OCI-LY7 (cell line): ENCODE measurements around the gene ADAM12. TPM values are rescaled to one million over a fixed set of nuclear protein-coding genes. Genes with fewer than 3 reads are reported as not detected.

Experiments used
- BruUV-seq: library from RNA; stranded (reverse); fragments of 400-500 nt; replicated peaks from 2 replicates; lab custom pipeline; 2021; lab: Mats Ljungman, UMichigan
- CTCF ChIA-PET: fragments of 300-600 bp; sonication (Branson Sonifier 250); formaldehyde crosslinking; loops from one replicate; lab custom pipeline; 2022; ENCODE audit warnings: antibody characterized with exemption; ENCODE audit not compliant: unreplicated experiment; lab: Charles Lee
- POLR2A ChIA-PET: fragments of 300-600 bp; sonication (Branson Sonifier 250); formaldehyde crosslinking; loops from one replicate; lab custom pipeline; 2022; ENCODE audit warnings: antibody characterized with exemption; lab: Charles Lee
- DNase-seq: peaks from one replicate; pipeline ENCODE4 v3.0.0-alpha.2; 2015; ENCODE audit warnings: low spot score
- H2AFZ ChIP-seq: fragments of 200-600 bp; sonication (generic), shearing (Covaris generic); 2 replicates; pipeline ENCODE4 v1.6.1; 2014; ENCODE audit warnings: mild to moderate bottlenecking, antibody characterized with exemption, low read length, moderate library complexity
- H3K27ac ChIP-seq: fragments of 200-600 bp; sonication (generic); 2 replicates; pipeline ENCODE4 v1.5.1; 2014; ENCODE audit warnings: mixed run types, low read depth, mild to moderate bottlenecking, moderate library complexity, low read length, inconsistent platforms; ENCODE audit not compliant: poor library complexity, severe bottlenecking
- H3K36me3 ChIP-seq: fragments of 200-600 bp; sonication (generic); 2 replicates; pipeline ENCODE4 v1.6.1; 2014; ENCODE audit warnings: mild to moderate bottlenecking, antibody characterized with exemption, low read length, moderate library complexity, mixed read lengths; ENCODE audit not compliant: insufficient read depth
- H3K4me1 ChIP-seq: fragments of 200-600 bp; sonication (generic); 2 replicates; pipeline ENCODE4 v1.5.1; 2014; ENCODE audit warnings: mild to moderate bottlenecking, low read length; ENCODE audit not compliant: insufficient read depth, poor library complexity, severe bottlenecking
- H3K4me2 ChIP-seq: fragments of 200-600 bp; sonication (generic); 2 replicates; pipeline ENCODE4 v1.6.1; 2014; ENCODE audit warnings: mild to moderate bottlenecking, low read length
- H3K4me3 ChIP-seq: fragments of 200-600 bp; sonication (generic); 2 replicates; pipeline ENCODE4 v1.5.1; 2014; ENCODE audit warnings: mild to moderate bottlenecking, low read depth, low read length; ENCODE audit not compliant: poor library complexity, severe bottlenecking
- H3K79me2 ChIP-seq: fragments of 200-600 bp; sonication (generic); 2 replicates; pipeline ENCODE4 v1.6.1; 2016; ENCODE audit warnings: low read depth, mild to moderate bottlenecking, low read length, moderate library complexity, mixed read lengths; ENCODE audit not compliant: insufficient read depth
- H3K9me2 ChIP-seq: fragments of 200-600 bp; sonication (generic); 2 replicates; pipeline ENCODE4 v1.6.1; 2016; ENCODE audit warnings: mild to moderate bottlenecking, low read length, mixed read lengths; ENCODE audit not compliant: insufficient read depth
- H3K9me3 ChIP-seq: fragments of 200-600 bp; sonication (generic); 2 replicates; pipeline ENCODE4 v1.6.1; 2014; ENCODE audit warnings: mild to moderate bottlenecking, mixed run types, low read length, mixed read lengths
- H4K20me1 ChIP-seq: fragments of 200-600 bp; sonication (generic); 2 replicates; pipeline ENCODE4 v1.6.1; 2014; ENCODE audit warnings: mild to moderate bottlenecking, antibody characterized with exemption, low read length, moderate library complexity, mixed read lengths; ENCODE audit not compliant: insufficient read depth
- EZH2phosphoT487 ChIP-seq: fragments of 200-600 bp; sonication (generic); IDR thresholded peaks from 2 replicates; pipeline ENCODE4 v1.6.1; 2018; ENCODE audit warnings: low read depth, borderline replicate concordance, mild to moderate bottlenecking, mixed run types, antibody characterized with exemption, low read length, moderate library complexity, mixed read lengths
- intact Hi-C: fragments of 100-400 bp; cut with micrococcal nuclease; formaldehyde crosslinking; loops from one replicate; pipeline ENCODE4 v1.10.0; 2022; ENCODE audit not compliant: unreplicated experiment
- total RNA-seq, 2 experiments: library from RNA; depleted of rRNA in 1 of 2; stranded (reverse); fragments of >200 nt in 1 of 2; shearing (Covaris generic) in 1 of 2; gene quantifications; 2 replicates each; pipeline ENCODE4 v1.2.3, GENCODE V29; 2014 to 2022
- TF ChIP-seq, protein P1 (sequence below): fragments of 200-600 bp; sonication (generic); conservative IDR thresholded peaks from 2 replicates; pipeline ENCODE4 v1.5.1; 2014; ENCODE audit warnings: mild to moderate bottlenecking, antibody characterized with exemption, low read length, moderate library complexity, mixed read lengths

Gene ADAM12
- total RNA-seq, 2 experiments from 2014 or later: 0.06 TPM; not detected in 1

DNA sequence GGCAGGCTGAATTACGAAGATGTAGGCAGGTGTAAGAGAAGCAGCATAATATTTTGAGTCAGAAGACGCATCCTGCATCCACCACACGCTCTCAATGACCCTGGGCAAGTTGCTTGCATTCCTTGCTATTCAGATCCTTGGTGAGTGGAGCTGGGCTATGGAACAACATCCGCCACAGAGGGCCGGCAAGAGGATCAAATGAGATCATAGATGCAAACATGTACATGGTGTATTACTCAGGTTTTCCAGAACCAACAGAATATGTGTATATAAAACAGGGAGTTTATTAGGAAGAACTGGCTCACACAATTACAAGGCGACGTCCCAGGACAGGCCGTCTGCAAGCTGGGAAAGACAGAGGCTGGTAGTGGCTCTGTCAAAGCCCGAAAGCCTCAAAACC, 51.5 kb downstream of the ADAM12 start:
- H3K4me2 ChIP-seq: no peak overlapping the region
- TF ChIP-seq, protein P1, sequence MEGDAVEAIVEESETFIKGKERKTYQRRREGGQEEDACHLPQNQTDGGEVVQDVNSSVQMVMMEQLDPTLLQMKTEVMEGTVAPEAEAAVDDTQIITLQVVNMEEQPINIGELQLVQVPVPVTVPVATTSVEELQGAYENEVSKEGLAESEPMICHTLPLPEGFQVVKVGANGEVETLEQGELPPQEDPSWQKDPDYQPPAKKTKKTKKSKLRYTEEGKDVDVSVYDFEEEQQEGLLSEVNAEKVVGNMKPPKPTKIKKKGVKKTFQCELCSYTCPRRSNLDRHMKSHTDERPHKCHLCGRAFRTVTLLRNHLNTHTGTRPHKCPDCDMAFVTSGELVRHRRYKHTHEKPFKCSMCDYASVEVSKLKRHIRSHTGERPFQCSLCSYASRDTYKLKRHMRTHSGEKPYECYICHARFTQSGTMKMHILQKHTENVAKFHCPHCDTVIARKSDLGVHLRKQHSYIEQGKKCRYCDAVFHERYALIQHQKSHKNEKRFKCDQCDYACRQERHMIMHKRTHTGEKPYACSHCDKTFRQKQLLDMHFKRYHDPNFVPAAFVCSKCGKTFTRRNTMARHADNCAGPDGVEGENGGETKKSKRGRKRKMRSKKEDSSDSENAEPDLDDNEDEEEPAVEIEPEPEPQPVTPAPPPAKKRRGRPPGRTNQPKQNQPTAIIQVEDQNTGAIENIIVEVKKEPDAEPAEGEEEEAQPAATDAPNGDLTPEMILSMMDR: no peak
- intact Hi-C loops: no loop called here
- H3K9me2 ChIP-seq: no peaks in the 10 kb centered on the region
- CTCF ChIA-PET: no interaction called here
- BruUV-seq: no TSS peak
- no peaks in the 10 kb centered on the region for H3K79me2 ChIP-seq
- no peaks in the 10 kb centered on the region for H3K9me3 ChIP-seq
- POLR2A ChIA-PET: no interaction called here
- H3K36me3 ChIP-seq: no peaks in the 10 kb centered on the region
- no peak overlapping the region for H3K4me3 ChIP-seq
- H2AFZ ChIP-seq: no peak overlapping the region
- H3K27ac ChIP-seq: no peak overlapping the region
- no peak for DNase-seq
- no peaks in the 10 kb centered on the region for H4K20me1 ChIP-seq
- H3K4me1 ChIP-seq: no peaks in the 10 kb centered on the region

DNA sequence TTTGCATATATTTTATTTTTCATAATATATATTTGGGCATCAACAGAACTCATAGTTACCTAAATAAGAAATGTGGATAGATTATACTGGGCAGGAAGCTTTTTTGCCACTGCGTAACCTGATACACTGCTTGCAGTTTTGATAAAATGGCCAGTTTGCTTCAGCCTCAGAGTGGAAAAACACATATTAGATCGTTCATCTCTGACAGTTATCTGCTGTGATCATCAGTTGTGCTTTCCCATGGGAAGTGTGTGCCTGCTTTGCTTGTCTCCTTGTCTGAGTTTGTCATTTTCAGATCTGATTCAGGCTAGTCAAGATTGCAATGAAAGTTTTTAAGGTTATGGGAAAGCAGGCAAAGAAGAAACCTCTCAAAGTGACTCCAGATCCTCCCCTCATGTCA, 54.0 kb downstream of the ADAM12 start:
- no peaks in the 10 kb centered on the region for H4K20me1 ChIP-seq
- DNase-seq: no peak
- ChIA-PET POLR2A (no interaction called here), CTCF (no interaction called here)
- TF ChIP-seq EZH2phosphoT487: no peak
- TF ChIP-seq, protein P1: no peak
- no peaks in the 10 kb centered on the region for H3K36me3 ChIP-seq
- intact Hi-C loops: no loop called here
- H3K4me1 ChIP-seq: no peaks in the 10 kb centered on the region
- H3K27ac ChIP-seq: no peak overlapping the region
- H3K9me3 ChIP-seq: no peaks in the 10 kb centered on the region
- no peak overlapping the region for H3K4me2 ChIP-seq
- no TSS peak for BruUV-seq
- H3K4me3 ChIP-seq: no peak overlapping the region
- no peak overlapping the region for H2AFZ ChIP-seq
- H3K9me2 ChIP-seq: no peaks in the 10 kb centered on the region
- H3K79me2 ChIP-seq: no peaks in the 10 kb centered on the region

DNA sequence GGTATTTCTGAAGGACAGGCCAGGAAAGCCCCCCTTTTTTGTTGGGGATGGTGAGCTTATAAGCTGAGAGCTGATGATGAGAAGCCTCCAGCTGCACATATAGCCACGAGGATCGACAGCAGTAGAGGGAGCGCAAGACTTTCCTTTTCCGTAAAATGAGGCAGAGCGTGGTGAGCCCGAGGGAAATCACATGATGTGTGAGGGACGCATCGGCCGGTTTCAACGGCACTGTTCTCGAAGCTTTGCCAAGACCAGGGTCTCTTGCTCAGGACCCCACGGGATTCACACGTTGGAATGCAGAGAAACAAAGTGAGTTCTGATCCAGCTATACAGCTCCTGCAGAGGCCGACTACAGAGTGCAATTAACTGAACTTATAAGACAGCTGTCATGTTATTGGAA, 55.7 kb downstream of the ADAM12 start:
- TF ChIP-seq, protein P1: no peak
- TF ChIP-seq EZH2phosphoT487: no peak
- POLR2A ChIA-PET: no interaction called here
- CTCF ChIA-PET: no interaction called here

More for the DNA sequence above, 55.7 kb downstream of the ADAM12 start:
- Histone ChIP-seq H3K79me2 (no peaks in the 10 kb centered on the region), H3K4me2 (no peak overlapping the region), H4K20me1 (no peaks in the 10 kb centered on the region), H3K4me1 (no peaks in the 10 kb centered on the region), H2AFZ (no peak overlapping the region), H3K4me3 (no peak overlapping the region), H3K36me3 (no peaks in the 10 kb centered on the region), H3K9me3 (no peaks in the 10 kb centered on the region), H3K9me2 (no peaks in the 10 kb centered on the region), H3K27ac (no peak overlapping the region)
- intact Hi-C loops: no loop called here
- no peak for DNase-seq
- no TSS peak for BruUV-seq
